Fibroblast of villous mesenchyme (primary cell): ENCODE data around the gene ATRX. TPM values are rescaled to one million over a fixed set of nuclear protein-coding genes. Genes with fewer than 3 reads are reported as not detected.
"Not testable (repeated sequence)": the region's sequence is repeated elsewhere in the genome, so short reads cannot be mapped to it uniquely, and the experiment has no call there.

Experiments
- DNase-seq: peaks from one replicate; pipeline ENCODE4 v3.0.0-alpha.2; 2010; ENCODE audit warnings: low read depth
- H3K4me3 ChIP-seq: 2 replicates; pipeline ENCODE4 v1.5.1; 2011; ENCODE audit warnings: low read depth, mild to moderate bottlenecking, low read length
- total RNA-seq: library from RNA; depleted of rRNA; stranded (reverse); fragments of >200 nt; gene quantifications from 2 replicates; pipeline ENCODE4 v1.2.3, GENCODE V29; 2012
- TF ChIP-seq, protein P1 (sequence below): IDR thresholded peaks from 2 replicates; pipeline ENCODE4 v1.5.1; 2012; ENCODE audit warnings: low read depth, mild to moderate bottlenecking, low read length; ENCODE audit not compliant: insufficient read depth

ATRX gene
- total RNA-seq, 1 donor = 92.8 TPM

DNA sequence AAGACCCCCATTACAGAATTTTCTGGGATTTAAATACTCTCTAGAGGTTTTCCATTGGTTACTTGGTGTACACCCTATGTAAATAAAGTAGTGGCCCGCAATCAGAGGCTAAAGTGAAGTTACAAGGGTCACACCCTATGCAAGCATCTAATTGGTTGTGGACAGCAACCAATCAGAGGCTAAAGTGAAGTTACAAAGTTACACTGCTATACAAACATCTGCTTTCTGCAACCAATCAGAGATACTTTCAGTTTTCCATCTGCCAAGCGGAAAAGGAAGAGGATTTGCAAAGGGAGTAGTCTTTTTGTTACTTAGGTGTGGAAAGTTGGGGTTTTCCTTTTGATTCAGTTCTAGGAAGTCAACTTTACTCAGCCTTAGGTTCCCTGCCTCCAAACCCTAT, 2.0 kb upstream of the ATRX start:
- DNase-seq = peak; percentile 59
- TF ChIP-seq, protein P1, sequence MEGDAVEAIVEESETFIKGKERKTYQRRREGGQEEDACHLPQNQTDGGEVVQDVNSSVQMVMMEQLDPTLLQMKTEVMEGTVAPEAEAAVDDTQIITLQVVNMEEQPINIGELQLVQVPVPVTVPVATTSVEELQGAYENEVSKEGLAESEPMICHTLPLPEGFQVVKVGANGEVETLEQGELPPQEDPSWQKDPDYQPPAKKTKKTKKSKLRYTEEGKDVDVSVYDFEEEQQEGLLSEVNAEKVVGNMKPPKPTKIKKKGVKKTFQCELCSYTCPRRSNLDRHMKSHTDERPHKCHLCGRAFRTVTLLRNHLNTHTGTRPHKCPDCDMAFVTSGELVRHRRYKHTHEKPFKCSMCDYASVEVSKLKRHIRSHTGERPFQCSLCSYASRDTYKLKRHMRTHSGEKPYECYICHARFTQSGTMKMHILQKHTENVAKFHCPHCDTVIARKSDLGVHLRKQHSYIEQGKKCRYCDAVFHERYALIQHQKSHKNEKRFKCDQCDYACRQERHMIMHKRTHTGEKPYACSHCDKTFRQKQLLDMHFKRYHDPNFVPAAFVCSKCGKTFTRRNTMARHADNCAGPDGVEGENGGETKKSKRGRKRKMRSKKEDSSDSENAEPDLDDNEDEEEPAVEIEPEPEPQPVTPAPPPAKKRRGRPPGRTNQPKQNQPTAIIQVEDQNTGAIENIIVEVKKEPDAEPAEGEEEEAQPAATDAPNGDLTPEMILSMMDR = no peak
- H3K4me3 ChIP-seq = no peak overlapping the region

DNA sequence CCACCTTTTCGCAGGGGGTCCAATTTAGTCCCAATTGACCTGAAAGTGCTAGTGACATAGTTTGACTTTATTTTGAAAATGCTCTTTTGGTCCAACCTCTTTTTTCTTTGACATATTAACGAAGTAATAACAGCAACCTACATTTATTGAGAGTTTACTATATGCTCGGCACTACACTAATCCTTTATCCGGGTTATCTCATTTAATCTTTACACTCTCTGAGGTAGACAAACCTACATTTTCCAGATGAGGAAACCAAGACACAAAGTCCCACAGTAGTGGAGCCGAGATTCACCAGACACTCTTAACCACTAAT, 307 bp upstream of the ATRX start:
- DNase-seq = no peak
- peak overlapping the region; percentile 75 for H3K4me3 ChIP-seq
- TF ChIP-seq, protein P1 = no peak

DNA sequence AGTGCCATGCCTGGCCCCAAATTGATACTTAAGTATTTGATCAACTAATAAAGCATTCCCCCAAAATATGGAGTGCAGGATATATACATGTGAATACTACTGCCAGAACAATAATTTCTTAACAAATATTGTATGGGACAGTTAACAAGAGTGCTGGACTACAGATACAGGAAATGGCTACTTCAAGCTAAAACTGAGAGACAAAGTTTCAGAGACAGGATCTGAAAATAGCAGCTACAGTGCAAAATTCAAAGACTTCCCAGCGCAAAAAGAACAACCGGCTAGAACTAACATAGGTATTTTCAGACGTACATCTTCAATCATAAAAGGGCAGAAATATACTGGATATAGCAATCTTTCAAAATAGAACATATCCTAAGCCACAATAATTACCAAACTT, 6.3 kb downstream of the ATRX start:
- H3K4me3 ChIP-seq = no peak overlapping the region
- DNase-seq = no peak
- TF ChIP-seq, protein P1 = no peak

DNA sequence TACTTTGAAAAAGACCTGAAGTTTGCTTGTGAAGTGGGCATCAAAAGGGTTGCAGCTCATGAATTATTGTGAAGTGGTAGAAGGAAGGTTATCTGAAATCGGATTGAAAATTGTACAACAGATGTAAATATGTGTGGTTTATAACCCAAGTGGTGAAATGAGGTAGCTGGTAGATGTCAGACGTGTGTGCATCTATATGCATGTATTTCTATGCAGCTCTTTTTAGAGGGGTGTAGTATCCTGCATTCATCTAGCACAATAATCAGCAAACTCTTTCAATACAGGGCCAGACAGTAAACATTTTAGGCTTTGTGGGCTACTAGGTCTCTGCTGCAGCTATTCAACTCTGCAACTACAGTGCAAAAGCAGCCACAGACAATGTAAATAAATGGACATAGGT, 9.4 kb downstream of the ATRX start:
- TF ChIP-seq, protein P1 = no peak
- no peak for DNase-seq
- no peak overlapping the region for H3K4me3 ChIP-seq

DNA sequence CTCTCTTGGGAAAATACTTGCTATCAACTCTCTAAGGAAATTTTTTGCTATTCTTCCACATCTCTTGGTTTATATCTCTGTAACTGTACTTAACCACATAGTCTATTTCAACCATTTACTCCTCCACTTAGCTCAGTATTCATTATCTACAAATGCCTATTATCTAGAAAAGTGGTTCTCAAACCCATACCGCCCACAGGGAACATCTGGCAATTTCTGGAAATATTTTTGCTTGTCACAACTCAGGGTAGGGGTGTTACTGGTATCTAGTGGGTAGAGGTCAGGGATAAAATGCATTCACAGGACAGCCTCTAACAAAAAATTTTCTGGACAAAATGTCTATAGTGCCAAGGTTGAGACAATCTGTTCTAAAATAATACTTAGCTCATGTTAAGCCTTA, 14.4 kb downstream of the ATRX start:
- TF ChIP-seq, protein P1 = no peak
- no peak overlapping the region for H3K4me3 ChIP-seq
- DNase-seq = no peak

DNA sequence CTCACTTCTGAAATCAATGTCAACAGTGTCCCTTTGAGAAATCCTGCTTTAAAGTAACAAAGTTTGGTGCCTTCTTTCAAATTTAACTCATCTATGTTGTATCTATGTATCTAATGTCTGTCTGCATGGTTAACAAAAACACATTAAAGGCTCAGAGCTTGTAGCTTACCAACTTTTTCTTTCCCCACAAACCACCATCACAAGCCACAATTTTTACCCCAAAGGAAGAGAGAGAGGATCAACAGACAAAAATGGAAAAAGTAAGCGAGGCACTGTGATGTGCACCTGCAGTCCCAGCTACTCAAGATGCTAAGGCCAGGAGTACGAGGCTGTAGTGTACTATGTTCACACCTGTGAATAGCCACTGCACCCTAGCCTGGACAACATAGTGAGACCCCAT, 17.2 kb downstream of the ATRX start:
- H3K4me3 ChIP-seq = no peak overlapping the region
- DNase-seq = no peak
- TF ChIP-seq, protein P1 = no peak

DNA sequence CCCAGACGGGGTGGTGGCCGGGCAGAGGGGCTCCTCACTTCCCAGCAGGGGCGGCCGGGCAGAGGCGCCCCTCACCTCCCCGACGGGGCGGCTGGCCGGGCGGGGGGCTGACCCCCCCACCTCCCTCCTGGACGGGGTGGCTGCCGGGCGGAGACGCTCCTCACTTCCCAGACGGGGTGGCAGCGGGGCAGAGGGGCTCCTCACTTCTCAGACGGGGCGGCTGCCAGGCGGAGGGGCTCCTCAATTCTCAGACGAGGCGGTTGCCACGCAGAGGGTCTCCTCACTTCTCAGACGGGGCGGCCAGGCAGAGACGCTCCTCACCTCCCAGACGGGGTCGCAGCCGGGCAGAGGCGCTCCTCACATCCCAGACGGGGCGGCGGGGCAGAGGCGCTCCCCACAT, 19.8 kb downstream of the ATRX start:
- H3K4me3 ChIP-seq = not testable (repeated sequence)

DNA sequence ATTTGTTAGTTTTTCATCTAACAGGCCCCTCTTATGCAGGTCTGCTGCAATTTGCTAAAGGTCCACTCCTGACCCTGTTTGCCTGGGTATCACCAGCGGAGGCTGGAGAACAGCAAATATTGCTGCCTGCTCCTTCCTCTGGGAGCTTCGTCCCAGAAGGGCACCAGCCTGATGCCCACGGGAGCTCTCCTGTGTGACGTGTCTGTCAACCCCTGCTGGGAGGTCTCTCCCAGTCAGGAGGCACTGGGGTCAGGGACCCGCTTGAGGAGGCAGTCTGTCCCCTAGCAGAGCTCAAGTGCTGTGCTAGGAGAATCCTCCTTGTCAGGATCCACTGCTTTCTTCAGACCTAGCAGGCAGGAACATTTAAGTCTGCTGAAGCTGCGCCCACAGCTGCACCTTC, 30.5 kb downstream of the ATRX start:
- TF ChIP-seq, protein P1 = no peak
- no peak for DNase-seq
- no peak overlapping the region for H3K4me3 ChIP-seq

More for the DNA sequence above, 19.8 kb downstream of the ATRX start:
- DNase-seq = not testable (repeated sequence)

DNA sequence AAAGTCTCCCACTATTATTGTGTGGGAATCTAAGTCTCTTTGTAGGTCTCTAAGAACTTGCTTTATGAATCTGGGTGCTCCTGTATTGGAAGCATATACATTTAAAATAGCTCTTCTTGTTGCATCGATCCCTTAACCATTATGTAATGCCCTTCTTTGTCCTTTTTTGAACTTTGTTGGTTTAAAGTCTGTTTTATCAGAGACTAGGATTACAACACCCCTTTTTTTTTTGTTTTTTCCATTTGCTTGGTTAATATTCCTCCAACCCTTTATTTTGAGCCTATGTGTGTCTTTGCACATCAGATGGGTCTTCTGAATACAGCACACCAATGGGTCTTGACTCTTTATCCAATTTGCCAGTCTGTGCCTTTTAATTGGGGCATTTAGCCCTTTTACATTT, 32.1 kb downstream of the ATRX start:
- not testable (repeated sequence) for H3K4me3 ChIP-seq, DNase-seq
